Endothelial cell of umbilical vein (primary cell): Measurements from ENCODE around the gene RABL6. TPM values are rescaled to one million over a fixed set of nuclear protein-coding genes. Genes with fewer than 3 reads are reported as not detected.

Source experiments
- BruUV-seq: library from RNA; stranded (reverse); fragments of 400-500 nt; replicated peaks from 2 replicates; lab custom pipeline; 2021; lab: Mats Ljungman, UMichigan
- CTCF ChIA-PET: fragments of 300-600, 350-600 bp; sonication (Branson Sonifier 250); formaldehyde crosslinking; loops from one replicate; lab custom pipeline; 2021; ENCODE audit warnings: antibody characterized with exemption, inconsistent platforms; lab: Charles Lee
- POLR2A ChIA-PET: fragments of 300-600, 350-600 bp; sonication (Branson Sonifier 250); formaldehyde crosslinking; loops from one replicate; lab custom pipeline; 2021; ENCODE audit warnings: antibody characterized with exemption, inconsistent platforms; lab: Charles Lee
- DNase-seq: peaks from one replicate; pipeline ENCODE4 v3.0.0-alpha.2; 2011; ENCODE audit warnings: low read depth, low spot score
- FAIRE-seq: peaks from 2 replicates; lab custom pipeline; 2011; peaks lifted over from hg19 to GRCh38; lab: Jason Lieb, UNC
- H2AFZ ChIP-seq: 2 replicates; pipeline ENCODE4 v1.6.0; 2012; ENCODE audit warnings: low read depth, low read length, control low read depth, inconsistent platforms
- H3K27ac ChIP-seq: 2 replicates; pipeline ENCODE4 v1.5.1; 2011; ENCODE audit warnings: low read depth, mild to moderate bottlenecking, control low read depth, low read length, moderate library complexity; ENCODE audit not compliant: insufficient read depth
- H3K27me3 ChIP-seq, 2 experiments: 2 replicates each; pipeline versions ENCODE4 v1.6.0 to v1.6.1; 2011; ENCODE audit warnings: low read length in 2 of 2, mixed read lengths in 1 of 2; ENCODE audit not compliant: control insufficient read depth in 2 of 2, insufficient read depth in 2 of 2
- H3K36me3 ChIP-seq, 2 experiments: 2 replicates in 1 of 2; 3 replicates in 1 of 2; pipeline ENCODE4 v1.5.1; 2011; ENCODE audit warnings: low read length in 2 of 2, mild to moderate bottlenecking in 1 of 2, moderate library complexity in 1 of 2; ENCODE audit not compliant: control insufficient read depth in 2 of 2, insufficient read depth in 2 of 2; ENCODE audit errors: extremely low read depth in 1 of 2
- H3K4me1 ChIP-seq: 3 replicates; pipeline ENCODE4 v1.5.1; 2011; ENCODE audit warnings: mild to moderate bottlenecking, low read length; ENCODE audit not compliant: control insufficient read depth, insufficient read depth; ENCODE audit errors: extremely low read depth
- H3K4me2 ChIP-seq: 2 replicates; pipeline ENCODE4 v1.6.1; 2011; ENCODE audit warnings: low read length, control low read depth, mixed read lengths; ENCODE audit not compliant: insufficient read depth
- H3K4me3 ChIP-seq, 3 experiments: fragments of 200-600 bp in 1 of 3; sonication (generic), shearing (Covaris generic) in 1 of 3; replicated peaks in 1 of 3; 2 replicates each; pipeline ENCODE4 v1.5.1; 2011 to 2016; ENCODE audit warnings: control low read depth in 3 of 3, low read length in 3 of 3, mild to moderate bottlenecking in 2 of 3, inconsistent platforms in 1 of 3, low read depth in 1 of 3, moderate library complexity in 1 of 3; ENCODE audit not compliant: insufficient read depth in 1 of 3
- H3K79me2 ChIP-seq: 2 replicates; pipeline ENCODE4 v1.6.0; 2012; ENCODE audit warnings: low read length, inconsistent platforms; ENCODE audit not compliant: control insufficient read depth, insufficient read depth
- H3K9ac ChIP-seq: replicated peaks from 2 replicates; pipeline ENCODE3; 2011; ENCODE audit warnings: low read length, control low read depth; ENCODE audit not compliant: insufficient read depth; ENCODE audit errors: extremely low read depth
- H3K9me1 ChIP-seq: replicated peaks from 3 replicates; pipeline ENCODE4 v1.6.0; 2011; ENCODE audit warnings: mild to moderate bottlenecking, low read length; ENCODE audit not compliant: control insufficient read depth, insufficient read depth; ENCODE audit errors: extremely low read depth
- H3K9me3 ChIP-seq: replicated peaks from 2 replicates; pipeline ENCODE4 v1.5.1; 2012; ENCODE audit warnings: low read length, inconsistent platforms; ENCODE audit not compliant: control insufficient read depth, insufficient read depth
- H4K20me1 ChIP-seq: replicated peaks from 2 replicates; pipeline ENCODE3; 2011; ENCODE audit warnings: mild to moderate bottlenecking, low read length; ENCODE audit not compliant: control insufficient read depth, insufficient read depth; ENCODE audit errors: extremely low read depth
- EZH2 ChIP-seq: IDR thresholded peaks from 2 replicates; pipeline ENCODE4 v1.6.1; 2012; ENCODE audit warnings: borderline replicate concordance, low read depth, mild to moderate bottlenecking, moderate library complexity, low read length, inconsistent platforms; ENCODE audit not compliant: severe bottlenecking
- FOS ChIP-seq: IDR thresholded peaks from 2 replicates; pipeline ENCODE4 v1.6.1; 2011; ENCODE audit warnings: mild to moderate bottlenecking, low read length, moderate library complexity, borderline replicate concordance; ENCODE audit not compliant: insufficient read depth
- GATA2 ChIP-seq: IDR thresholded peaks from 2 replicates; pipeline ENCODE4 v1.7.0; 2011; ENCODE audit warnings: low read depth, mild to moderate bottlenecking, moderate library complexity, mixed read lengths, low read length; ENCODE audit not compliant: insufficient read length, insufficient read depth
- JUN ChIP-seq: IDR thresholded peaks from 2 replicates; pipeline ENCODE4 v1.6.1; 2011; ENCODE audit warnings: borderline replicate concordance, low read depth; ENCODE audit not compliant: insufficient read length, insufficient read depth
- MYC ChIP-seq: IDR thresholded peaks from one replicate; pipeline ENCODE4 v1.6.1; 2011; ENCODE audit warnings: mild to moderate bottlenecking, low read depth, low read length
- POLR2A ChIP-seq: IDR thresholded peaks from 2 replicates; pipeline ENCODE4 v1.6.1; 2012; ENCODE audit warnings: low read depth, mild to moderate bottlenecking, control low read depth, low read length
- POLR2AphosphoS5 ChIP-seq: IDR thresholded peaks from 2 replicates; pipeline ENCODE4 v1.6.1; 2012; ENCODE audit warnings: low read depth, mild to moderate bottlenecking, control low read depth, low read length, moderate library complexity; ENCODE audit not compliant: insufficient read depth
- dilution Hi-C: fragments of 300-500 bp; cut with MboI; formaldehyde crosslinking; loops from one replicate; pipeline ENCODE4 v1.15.0; 2019; ENCODE audit warnings: low sequenced_read_pairs; ENCODE audit not compliant: extremely low pct_ligation_motif_present
- intact Hi-C: fragments of 100-400 bp; cut with micrococcal nuclease; formaldehyde crosslinking; loops from one replicate; pipeline ENCODE4 v1.10.0; 2022
- polyA plus RNA-seq, 4 experiments: library from polyadenylated mRNA; depleted of rRNA in 3 of 4; stranded (reverse) in 3 of 4; unstranded in 1 of 4; fragments of >200 nt; gene quantifications; 2 replicates each; pipeline versions ENCODE4 v1.2.1 to v1.2.3, GENCODE V29; 2011 to 2012; ENCODE audit warnings: missing spikeins in 1 of 4
- total RNA-seq: library from RNA; stranded (reverse); gene quantifications from 2 replicates; pipeline ENCODE4 v1.2.3, GENCODE V29; 2021
- TF ChIP-seq, protein P1 (sequence below), 2 donors: IDR thresholded peaks; 1 replicate in 1 of 2; 2 replicates in 1 of 2; pipeline ENCODE4 v1.5.1; 2011; ENCODE audit warnings: low read length in 2 of 2, mild to moderate bottlenecking in 2 of 2, moderate library complexity in 2 of 2, control low read depth in 1 of 2, inconsistent platforms in 1 of 2, low read depth in 1 of 2; ENCODE audit not compliant: insufficient read depth in 1 of 2; ENCODE audit errors: extremely low read depth in 1 of 2
- TF ChIP-seq, protein P2 (sequence below): IDR thresholded peaks from 2 replicates; pipeline ENCODE4 v1.6.1; 2011; ENCODE audit not compliant: insufficient read depth, insufficient read length

Gene RABL6
- total and polyA plus RNA-seq, 2 donors (not counting 3 experiments of a cell fraction or from before 2014, with no cell fraction given), result 60.8 to 112 TPM

DNA sequence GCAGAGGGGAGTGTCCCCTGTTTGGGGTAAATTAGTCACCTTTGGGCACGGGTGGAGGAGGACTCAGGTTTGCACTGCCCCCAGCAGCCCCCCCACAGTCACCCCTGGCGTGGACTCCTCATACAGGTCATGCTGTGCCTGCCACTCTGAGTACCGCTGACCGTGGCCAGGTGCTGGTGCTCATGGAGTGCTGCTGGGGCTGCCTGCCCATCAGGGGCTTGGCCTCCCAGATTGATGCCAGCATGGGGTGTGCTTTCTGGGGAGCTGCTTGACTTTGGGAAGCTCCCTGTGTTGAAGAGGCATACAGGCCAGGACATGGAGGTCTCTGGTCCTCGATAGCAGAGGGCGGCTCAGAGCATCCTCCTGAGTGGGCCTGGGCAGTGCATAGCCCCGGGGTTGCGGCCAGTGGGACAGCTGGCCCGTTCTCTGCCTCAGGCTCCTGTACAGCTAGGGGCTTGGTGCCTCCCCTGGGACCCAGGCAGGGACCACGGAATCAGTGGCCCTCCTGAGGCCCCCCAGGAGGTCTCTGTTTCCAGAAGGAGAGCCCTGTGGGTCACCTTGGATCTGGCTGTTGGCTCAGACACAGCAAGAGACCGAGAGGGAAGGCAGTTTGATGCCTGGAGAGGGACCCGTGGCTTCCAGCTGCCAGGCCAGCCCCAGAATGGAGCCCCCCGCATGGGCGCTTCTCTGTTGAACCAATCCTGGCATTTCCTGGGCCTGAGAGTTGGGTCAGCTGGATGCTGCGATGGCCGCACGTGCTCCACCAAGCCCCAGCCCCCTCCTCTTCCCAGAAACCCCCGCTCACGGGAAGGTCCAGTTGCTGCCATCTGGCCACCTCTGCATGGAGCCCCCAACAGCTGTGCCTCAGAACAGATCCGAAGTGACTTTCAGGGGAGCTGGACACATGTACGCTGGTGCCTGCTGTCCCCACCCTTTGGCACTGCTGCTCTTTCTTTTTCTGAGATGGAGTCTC, 28.5 kb downstream of the RABL6 start:
- dilution Hi-C loops, result no loop called here
- H2AFZ ChIP-seq, result no peak overlapping the region
- BruUV-seq, result no TSS peak
- peaks cover 3 to 13% of the 10 kb centered on the region in 2 experiments for H3K36me3 ChIP-seq
- intact Hi-C loops, result no loop called here
- H3K9me3 ChIP-seq, result no peaks in the 10 kb centered on the region
- FAIRE-seq (no peak), DNase-seq (no peak)
- TF ChIP-seq POLR2A (no peak), EZH2 (no peak), POLR2AphosphoS5 (no peak), GATA2 (no peak), FOS (no peak), MYC (no peak), JUN (no peak)
- TF ChIP-seq, protein P1, sequence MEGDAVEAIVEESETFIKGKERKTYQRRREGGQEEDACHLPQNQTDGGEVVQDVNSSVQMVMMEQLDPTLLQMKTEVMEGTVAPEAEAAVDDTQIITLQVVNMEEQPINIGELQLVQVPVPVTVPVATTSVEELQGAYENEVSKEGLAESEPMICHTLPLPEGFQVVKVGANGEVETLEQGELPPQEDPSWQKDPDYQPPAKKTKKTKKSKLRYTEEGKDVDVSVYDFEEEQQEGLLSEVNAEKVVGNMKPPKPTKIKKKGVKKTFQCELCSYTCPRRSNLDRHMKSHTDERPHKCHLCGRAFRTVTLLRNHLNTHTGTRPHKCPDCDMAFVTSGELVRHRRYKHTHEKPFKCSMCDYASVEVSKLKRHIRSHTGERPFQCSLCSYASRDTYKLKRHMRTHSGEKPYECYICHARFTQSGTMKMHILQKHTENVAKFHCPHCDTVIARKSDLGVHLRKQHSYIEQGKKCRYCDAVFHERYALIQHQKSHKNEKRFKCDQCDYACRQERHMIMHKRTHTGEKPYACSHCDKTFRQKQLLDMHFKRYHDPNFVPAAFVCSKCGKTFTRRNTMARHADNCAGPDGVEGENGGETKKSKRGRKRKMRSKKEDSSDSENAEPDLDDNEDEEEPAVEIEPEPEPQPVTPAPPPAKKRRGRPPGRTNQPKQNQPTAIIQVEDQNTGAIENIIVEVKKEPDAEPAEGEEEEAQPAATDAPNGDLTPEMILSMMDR (IDR thresholded peaks at IDR 0.05; ENCODE audit: extremely low read depth in 1 of 2, insufficient read depth in 1 of 2, low read depth in 1 of 2, low read length in 2 of 2), result no peak
- TF ChIP-seq, protein P2, sequence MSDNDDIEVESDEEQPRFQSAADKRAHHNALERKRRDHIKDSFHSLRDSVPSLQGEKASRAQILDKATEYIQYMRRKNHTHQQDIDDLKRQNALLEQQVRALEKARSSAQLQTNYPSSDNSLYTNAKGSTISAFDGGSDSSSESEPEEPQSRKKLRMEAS, result no peak
- no peaks in the 10 kb centered on the region for H3K4me1 ChIP-seq
- no peak overlapping the region for H3K27ac ChIP-seq
- H3K27me3 ChIP-seq, result no peaks in the 10 kb centered on the region
- no peaks in the 10 kb centered on the region for H3K79me2 ChIP-seq
- no peak overlapping the region for H3K4me2 ChIP-seq
- no peak overlapping the region for H3K4me3 ChIP-seq
- POLR2A ChIA-PET, result interaction anchor here (0.6 kb wide), 1 partner anchor 16 kb away, joined by 3 read pairs; no protein-coding TSS in a partner anchor
- no peaks in the 10 kb centered on the region for H3K9me1 ChIP-seq
- H4K20me1 ChIP-seq, result no peaks in the 10 kb centered on the region
- H3K9ac ChIP-seq, result no peak overlapping the region
- CTCF ChIA-PET, result interaction anchor here (1.4 kb wide), 1 partner anchor 9 kb away, joined by 3 read pairs; no protein-coding TSS in a partner anchor
